ENCODE results near the gene PAQR3. TPM values are rescaled to one million over a fixed set of nuclear protein-coding genes. Genes with fewer than 3 reads are reported as not detected.

PAQR3 gene
- polyA plus RNA-seq, 2 of the 4 experiments (the other 2 are of a cell fraction) = 6.5 to 26.4 TPM

DNA sequence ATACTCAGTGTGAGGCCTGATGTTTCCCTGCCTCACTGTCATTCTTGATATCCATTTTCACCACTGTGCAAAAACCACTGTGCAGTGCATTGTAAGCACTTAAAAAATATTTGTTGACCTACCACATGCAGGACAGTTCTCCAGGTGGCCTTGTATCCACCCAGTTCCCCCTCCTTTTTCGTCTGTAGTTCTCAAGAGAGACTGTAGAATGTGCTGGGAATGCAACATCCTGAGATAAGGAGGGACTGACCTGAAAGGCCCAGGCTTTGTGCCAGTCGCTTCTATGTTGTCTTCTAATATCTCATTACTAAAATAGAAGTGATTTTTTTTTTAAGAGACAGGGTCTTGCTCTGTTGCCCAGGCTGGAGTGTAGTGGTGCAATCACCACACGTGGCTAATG is 21.7 kb upstream of the PAQR3 start:
- Histone ChIP-seq H3K4me3 (no peak overlapping the region), H3K4me1 (no peaks in the 10 kb centered on the region), H3K4me2 (no peak overlapping the region), H3K9me3 (no peaks in the 10 kb centered on the region), H3K27ac (no peak overlapping the region)
- ChIA-PET CTCF (interaction anchor here (1.0 kb wide), 1 partner anchor 9 kb away, joined by 3 read pairs; no protein-coding TSS in a partner anchor), POLR2A (no interaction called here)
- ATAC-seq (no peak), DNase-seq (ENCODE audit: low read depth in 1 of 2, low spot score in 1 of 2) (no peak), FAIRE-seq (no peak)
- no peak for TF ChIP-seq KDM5A (IDR thresholded peaks at IDR 0.05)
- no peak for TF ChIP-seq RARB (CRISPR knock-in tag; IDR thresholded peaks at IDR 0.05)
- TF ChIP-seq, protein P1, sequence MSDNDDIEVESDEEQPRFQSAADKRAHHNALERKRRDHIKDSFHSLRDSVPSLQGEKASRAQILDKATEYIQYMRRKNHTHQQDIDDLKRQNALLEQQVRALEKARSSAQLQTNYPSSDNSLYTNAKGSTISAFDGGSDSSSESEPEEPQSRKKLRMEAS (IDR thresholded peaks at IDR 0.05) = no peak
- no peak for TF ChIP-seq POLR2AphosphoS2 (conservative IDR thresholded peaks at IDR 0.05; ENCODE audit: low read length)
- TF ChIP-seq ZFP36 (IDR thresholded peaks at IDR 0.05; ENCODE audit: borderline replicate concordance, partially characterized antibody) = no peak
- TF ChIP-seq EHF (CRISPR knock-in tag; IDR thresholded peaks at IDR 0.05) = no peak
- TF ChIP-seq CHD4 (IDR thresholded peaks at IDR 0.05; ENCODE audit: borderline replicate concordance) = no peak
- no peak for TF ChIP-seq KDM1A (IDR thresholded peaks at IDR 0.05; ENCODE audit: low read depth)
- WGBS (ENCODE audit: missing lambda C conversion rate) = 20% methylated on average over 3 of the region's 3 CpGs

DNA sequence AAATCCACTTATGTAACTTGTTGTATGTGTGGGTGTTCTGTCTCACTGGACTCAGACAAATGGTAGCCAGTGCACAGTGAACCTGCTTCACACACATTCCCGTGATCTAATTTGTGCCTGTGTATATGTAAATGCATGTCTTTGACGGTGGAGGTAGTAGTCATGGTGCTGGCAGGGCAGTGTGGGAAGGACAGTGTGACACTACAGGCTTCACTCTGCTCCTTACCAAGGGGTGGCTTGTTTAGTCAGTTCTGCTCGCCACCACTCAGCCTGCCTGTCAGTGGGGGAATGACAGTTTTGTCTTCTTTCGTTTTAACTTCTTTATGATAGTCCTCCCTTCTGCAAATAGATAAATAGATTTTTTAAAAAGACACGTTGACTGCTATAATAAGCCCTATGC is 17.7 kb upstream of the PAQR3 start:
- Histone ChIP-seq H3K4me1 (no peaks in the 10 kb centered on the region), H3K4me2 (no peak overlapping the region), H3K9me3 (no peaks in the 10 kb centered on the region), H3K27ac (no peak overlapping the region), H3K4me3 (no peak overlapping the region)
- POLR2A ChIA-PET = no interaction called here
- TF ChIP-seq FOXS1 (CRISPR knock-in tag; IDR thresholded peaks at IDR 0.05) (no peak), POLR2A (IDR thresholded peaks at IDR 0.05; ENCODE audit: low read length) (no peak), ZC3H11A (IDR thresholded peaks at IDR 0.05) (no peak)
- 52% methylated on average over 5 of the region's 5 CpGs for WGBS (ENCODE audit: missing lambda C conversion rate)
- CTCF ChIA-PET = interaction anchor here (0.6 kb wide), 1 partner anchor 786 kb away, joined by 3 read pairs; no protein-coding TSS in a partner anchor
- no peak for ATAC-seq
- FAIRE-seq = no peak
- no peak for DNase-seq (ENCODE audit: low read depth in 1 of 2, low spot score in 1 of 2)

DNA sequence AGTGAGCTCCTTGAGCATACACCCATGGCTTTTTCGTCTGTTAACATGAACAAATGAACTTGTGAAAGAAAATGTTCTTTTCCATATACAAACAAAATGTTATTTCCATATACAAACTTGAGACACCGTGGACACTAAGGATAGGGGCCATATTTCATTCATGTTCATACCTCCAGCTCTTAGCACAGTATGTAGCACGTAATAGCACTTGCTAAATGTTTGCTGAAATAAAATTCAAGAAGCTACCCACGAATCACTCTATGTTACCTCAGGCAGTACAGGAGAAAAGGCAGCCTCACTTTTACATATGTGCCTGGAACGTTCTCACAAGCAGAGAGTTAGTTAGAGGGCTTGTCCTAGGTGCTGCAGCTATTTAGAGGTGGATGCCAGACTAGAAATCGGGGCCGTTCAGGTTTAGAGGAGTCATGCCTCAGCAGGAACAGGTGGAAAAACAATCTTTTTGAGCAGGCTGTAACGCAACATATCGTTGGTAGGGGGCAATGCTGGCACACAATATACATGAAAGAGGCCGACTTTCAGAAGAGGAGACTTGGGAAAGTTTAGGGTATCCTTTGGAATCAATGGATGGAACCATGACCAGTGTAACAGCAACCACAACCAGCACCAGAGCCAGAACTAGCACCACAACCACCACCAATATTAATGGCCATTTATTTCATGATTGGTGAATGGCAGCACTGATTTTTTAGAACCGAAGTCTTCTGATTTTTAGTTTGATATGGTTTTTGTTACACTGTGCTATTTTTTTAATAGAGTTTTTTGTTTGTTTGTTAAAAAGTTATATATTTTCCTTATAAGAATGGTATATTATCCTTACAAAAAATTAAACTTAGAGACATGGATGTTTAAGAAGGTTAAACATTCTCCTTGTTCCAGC is 14.8 kb upstream of the PAQR3 start:
- FAIRE-seq = no peak
- POLR2A ChIA-PET = no interaction called here
- 21% methylated on average over 11 of the region's 11 CpGs for WGBS (ENCODE audit: missing lambda C conversion rate)

More for the DNA sequence above, 14.8 kb upstream of the PAQR3 start:
- peak in 1 of 2 experiments; percentile 12 for DNase-seq (ENCODE audit: low read depth in 1 of 2, low spot score in 1 of 2)
- Histone ChIP-seq H3K4me2 (no peak overlapping the region), H3K9me3 (no peaks in the 10 kb centered on the region), H3K27ac (no peak overlapping the region), H3K4me3 (no peak overlapping the region), H3K4me1 (no peaks in the 10 kb centered on the region)
- peak; percentile 44; a peak in 1 of 6 replicates for ATAC-seq
- TF ChIP-seq CHD2 (IDR thresholded peaks at IDR 0.05; ENCODE audit: low read length, partially characterized antibody) = no peak
- TF ChIP-seq RAD21 (conservative IDR thresholded peaks at IDR 0.05 in 1 of 2, IDR thresholded peaks at IDR 0.05 in 1 of 2) = peak in 1 of 2 experiments; percentile 39; a peak in 1 of 5 replicates
- TF ChIP-seq, protein P2, sequence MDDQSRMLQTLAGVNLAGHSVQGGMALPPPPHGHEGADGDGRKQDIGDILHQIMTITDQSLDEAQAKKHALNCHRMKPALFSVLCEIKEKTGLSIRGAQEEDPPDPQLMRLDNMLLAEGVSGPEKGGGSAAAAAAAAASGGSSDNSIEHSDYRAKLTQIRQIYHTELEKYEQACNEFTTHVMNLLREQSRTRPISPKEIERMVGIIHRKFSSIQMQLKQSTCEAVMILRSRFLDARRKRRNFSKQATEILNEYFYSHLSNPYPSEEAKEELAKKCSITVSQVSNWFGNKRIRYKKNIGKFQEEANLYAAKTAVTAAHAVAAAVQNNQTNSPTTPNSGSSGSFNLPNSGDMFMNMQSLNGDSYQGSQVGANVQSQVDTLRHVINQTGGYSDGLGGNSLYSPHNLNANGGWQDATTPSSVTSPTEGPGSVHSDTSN (IDR thresholded peaks at IDR 0.05) = no peak
- TF ChIP-seq RCOR1 (IDR thresholded peaks at IDR 0.05; ENCODE audit: low read depth, low read length) = no peak
- TF ChIP-seq HEYL (CRISPR knock-in tag; IDR thresholded peaks at IDR 0.05) = no peak
- no peak for TF ChIP-seq ZFP36 (IDR thresholded peaks at IDR 0.05; ENCODE audit: borderline replicate concordance, partially characterized antibody)
- no peak for TF ChIP-seq JUN (IDR thresholded peaks at IDR 0.05)
- no peak for TF ChIP-seq FOSL2 (IDR thresholded peaks at IDR 0.05)
- no peak for TF ChIP-seq FOSL2 (CRISPR knock-in tag; IDR thresholded peaks at IDR 0.05)
- TF ChIP-seq NR3C1 (IDR thresholded peaks at IDR 0.05) = no peak
- TF ChIP-seq HOXB13 (CRISPR knock-in tag; IDR thresholded peaks at IDR 0.05; ENCODE audit: low read depth) = no peak
- TF ChIP-seq, protein P3, sequence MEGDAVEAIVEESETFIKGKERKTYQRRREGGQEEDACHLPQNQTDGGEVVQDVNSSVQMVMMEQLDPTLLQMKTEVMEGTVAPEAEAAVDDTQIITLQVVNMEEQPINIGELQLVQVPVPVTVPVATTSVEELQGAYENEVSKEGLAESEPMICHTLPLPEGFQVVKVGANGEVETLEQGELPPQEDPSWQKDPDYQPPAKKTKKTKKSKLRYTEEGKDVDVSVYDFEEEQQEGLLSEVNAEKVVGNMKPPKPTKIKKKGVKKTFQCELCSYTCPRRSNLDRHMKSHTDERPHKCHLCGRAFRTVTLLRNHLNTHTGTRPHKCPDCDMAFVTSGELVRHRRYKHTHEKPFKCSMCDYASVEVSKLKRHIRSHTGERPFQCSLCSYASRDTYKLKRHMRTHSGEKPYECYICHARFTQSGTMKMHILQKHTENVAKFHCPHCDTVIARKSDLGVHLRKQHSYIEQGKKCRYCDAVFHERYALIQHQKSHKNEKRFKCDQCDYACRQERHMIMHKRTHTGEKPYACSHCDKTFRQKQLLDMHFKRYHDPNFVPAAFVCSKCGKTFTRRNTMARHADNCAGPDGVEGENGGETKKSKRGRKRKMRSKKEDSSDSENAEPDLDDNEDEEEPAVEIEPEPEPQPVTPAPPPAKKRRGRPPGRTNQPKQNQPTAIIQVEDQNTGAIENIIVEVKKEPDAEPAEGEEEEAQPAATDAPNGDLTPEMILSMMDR (IDR thresholded peaks at IDR 0.05) = peak; percentile 25; the same call in 2 of the 3 replicates
- TF ChIP-seq HDAC2 (IDR thresholded peaks at IDR 0.05) = no peak
- CTCF ChIA-PET = interaction anchor here (0.6 to 3.4 kb wide), 4 partner anchors 37 to 1260 kb away, joined by 3 to 8 read pairs (median 3); no protein-coding TSS in a partner anchor

Data from A549 (cell line).